Measurements from ENCODE around the gene GRK5.
A peak's percentile ranks its signal among the peaks of the same experiment; 100 is the strongest.

GRK5 gene

DNA sequence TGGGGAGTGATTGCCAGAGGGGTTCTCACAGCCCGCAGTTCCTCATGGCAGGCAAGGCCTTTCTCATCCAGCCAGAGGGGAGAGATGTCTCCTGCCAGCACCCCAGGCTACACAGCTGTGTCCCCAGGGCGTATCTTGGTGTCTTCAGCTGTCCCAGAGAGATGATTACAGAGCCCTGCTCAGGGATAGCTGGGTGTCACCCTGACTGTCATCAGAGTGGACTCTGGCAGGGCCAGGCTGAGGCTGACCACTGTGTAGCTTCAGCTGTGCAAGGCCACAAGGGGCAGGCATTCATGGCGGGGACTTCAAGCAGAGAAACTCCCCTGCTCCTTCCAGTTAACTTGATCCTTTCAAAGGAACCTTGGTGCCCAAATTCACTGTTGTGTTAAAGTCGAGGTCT is 211.0 kb downstream of the GRK5 start:
- TF ChIP-seq CTCF (conservative IDR thresholded peaks at IDR 0.05; ENCODE audit: low read depth, low read length) = peak; percentile 20
- DNase-seq (ENCODE audit: low read depth) = no peak
- H3K4me3 ChIP-seq (ENCODE audit: low read depth, low read length) = no peak overlapping the region

GRCh38 chr10:119419931-119420330 is 212.6 kb downstream of the GRK5 start:
- no peak for DNase-seq (ENCODE audit: low read depth)
- TF ChIP-seq CTCF (conservative IDR thresholded peaks at IDR 0.05; ENCODE audit: low read depth, low read length) = no peak
- H3K4me3 ChIP-seq (ENCODE audit: low read depth, low read length) = no peak overlapping the region

GRCh38 chr10:119420950-119421875 is 213.8 kb downstream of the GRK5 start:
- no peak for TF ChIP-seq CTCF (conservative IDR thresholded peaks at IDR 0.05; ENCODE audit: low read depth, low read length)
- no peak overlapping the region for H3K4me3 ChIP-seq (ENCODE audit: low read depth, low read length)
- DNase-seq (ENCODE audit: low read depth) = no peak

- no peak for TF ChIP-seq CTCF (conservative IDR thresholded peaks at IDR 0.05; ENCODE audit: low read depth, low read length)
- no peak for DNase-seq (ENCODE audit: low read depth)
- H3K4me3 ChIP-seq (ENCODE audit: low read depth, low read length) = no peak overlapping the region
Observed at GRCh38 chr10:119421891-119422681, 214.7 kb downstream of the GRK5 start.

- no peak for DNase-seq (ENCODE audit: low read depth)
- H3K4me3 ChIP-seq (ENCODE audit: low read depth, low read length) = no peak overlapping the region
- TF ChIP-seq CTCF (conservative IDR thresholded peaks at IDR 0.05; ENCODE audit: low read depth, low read length) = no peak
Observed at GRCh38 chr10:119422682-119423509, 215.5 kb downstream of the GRK5 start.

DNA sequence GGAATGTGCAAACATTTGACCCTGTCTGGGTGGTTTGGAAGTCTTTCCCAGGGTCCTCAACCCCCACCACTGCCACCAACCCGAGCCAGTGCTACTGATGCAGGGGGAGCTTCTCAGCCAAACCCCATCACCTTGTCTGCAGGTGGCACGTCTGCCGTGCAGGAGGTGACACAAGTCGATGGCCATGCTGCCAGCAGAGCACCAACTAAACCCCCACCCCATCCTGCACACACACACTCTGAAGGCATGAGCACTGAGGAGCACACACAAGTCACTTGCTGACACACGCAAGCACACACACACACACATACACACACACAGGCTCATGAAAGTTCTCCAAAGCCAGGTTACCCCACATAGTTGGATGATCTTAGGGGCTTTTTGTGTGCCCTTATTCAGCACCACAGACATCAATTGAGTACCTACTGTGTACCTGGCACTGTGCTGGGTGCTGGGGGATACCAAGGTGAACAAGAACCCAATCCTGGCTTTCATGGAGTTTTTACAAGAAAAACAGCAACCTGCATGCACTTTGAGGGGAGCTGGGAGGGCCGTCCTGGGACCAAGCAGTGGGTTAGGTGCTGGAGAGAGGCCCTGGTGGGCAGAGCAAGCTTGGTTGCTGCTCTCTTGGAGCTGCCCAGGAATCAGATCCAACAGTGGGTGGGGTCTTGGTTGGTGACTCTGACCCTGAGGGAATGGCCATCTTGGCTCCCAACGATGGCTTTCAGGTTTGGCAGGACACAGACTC is 216.3 kb downstream of the GRK5 start:
- TF ChIP-seq CTCF (conservative IDR thresholded peaks at IDR 0.05; ENCODE audit: low read depth, low read length) = no peak
- no peak overlapping the region for H3K4me3 ChIP-seq (ENCODE audit: low read depth, low read length)
- no peak for DNase-seq (ENCODE audit: low read depth)

All from choroid plexus epithelial cell (primary cell).